GM18511 (cell line): ENCODE results near the gene WNT3.

ENCODE experiments used
- ATAC-seq: cut with Tn5 transposase; IDR thresholded peaks from one replicate; pipeline ENCODE4 v1.9.1; 2021; ENCODE audit warnings: mild to moderate bottlenecking, moderate library complexity; ENCODE audit not compliant: unreplicated experiment

The WNT3 gene

DNA sequence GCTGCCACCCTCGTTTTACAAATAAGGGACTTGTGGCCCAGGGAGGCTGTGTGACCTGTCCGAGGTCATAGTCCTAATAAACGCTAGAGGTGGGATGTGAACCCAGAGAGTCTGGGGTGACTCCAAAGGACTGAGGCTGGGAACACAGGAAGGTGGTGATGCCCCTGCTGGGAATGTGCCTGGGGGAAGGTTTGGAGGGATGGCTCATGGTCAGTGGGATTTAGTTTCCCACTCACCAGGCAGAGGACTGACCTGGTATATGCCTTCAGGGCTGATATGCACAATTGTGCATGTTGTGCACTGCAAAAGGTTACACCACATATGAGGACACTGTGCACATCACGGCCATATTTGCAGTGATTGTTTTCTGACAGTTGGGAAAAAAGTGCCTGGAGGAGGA is 19.0 kb upstream of the WNT3 start:
- no peak for ATAC-seq

DNA sequence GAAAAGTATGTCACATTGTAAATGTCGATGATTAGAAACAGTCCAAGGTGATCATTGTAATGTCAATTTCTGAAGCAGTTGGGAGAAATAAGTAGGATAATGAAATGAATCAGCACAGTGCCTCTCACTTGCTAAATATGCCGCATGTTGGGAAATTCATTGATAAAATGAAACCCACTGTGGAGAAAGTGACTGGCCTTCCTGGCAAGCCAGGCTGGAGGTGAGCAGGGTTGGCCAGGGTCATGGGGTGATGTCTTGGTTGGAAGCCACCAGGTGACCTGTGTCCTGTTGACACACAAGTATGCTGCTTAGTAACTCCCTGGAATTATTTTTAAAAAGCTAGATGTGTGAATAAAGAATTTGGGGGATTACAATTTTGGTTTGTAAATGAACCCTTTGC is 18.0 kb upstream of the WNT3 start:
- no peak for ATAC-seq

DNA sequence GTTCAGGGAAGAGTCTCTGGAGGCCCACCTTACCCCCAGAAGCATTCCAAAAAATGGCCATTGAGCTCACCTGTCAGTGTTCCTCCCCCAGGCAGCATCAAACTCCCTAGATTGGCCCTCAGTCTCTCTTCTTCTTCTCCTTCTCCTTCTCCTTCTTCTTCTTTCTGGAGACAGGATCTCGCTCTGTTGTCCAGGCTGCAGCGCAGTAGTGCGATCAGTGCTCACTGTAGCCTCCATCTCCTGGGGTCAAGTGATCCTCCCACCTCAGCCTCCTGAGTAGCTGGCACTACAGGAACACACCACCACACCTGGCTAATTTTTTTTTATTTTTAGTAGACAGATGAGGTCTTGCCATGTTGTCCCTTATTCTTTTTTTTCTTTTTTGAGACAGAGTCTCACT is 16.4 kb upstream of the WNT3 start:
- no peak for ATAC-seq

DNA sequence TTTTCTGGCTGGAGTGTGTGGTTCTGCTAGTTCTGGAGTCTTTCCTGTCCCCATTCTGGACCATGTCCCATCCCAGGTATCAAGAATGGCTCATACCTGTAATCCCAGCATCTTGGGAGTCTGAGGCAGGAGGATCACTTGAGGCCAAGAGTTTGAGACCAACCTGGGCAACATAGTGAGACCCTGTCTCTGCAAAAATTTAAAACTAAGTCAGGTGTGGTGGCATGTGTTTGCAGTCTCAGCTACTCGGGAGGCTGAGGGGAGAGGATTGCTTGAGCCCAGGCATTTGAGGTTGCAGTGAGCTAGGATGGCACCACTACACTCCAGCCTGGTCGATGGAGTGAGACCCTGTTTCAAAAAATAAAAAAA is 15.3 kb upstream of the WNT3 start:
- no peak for ATAC-seq

DNA sequence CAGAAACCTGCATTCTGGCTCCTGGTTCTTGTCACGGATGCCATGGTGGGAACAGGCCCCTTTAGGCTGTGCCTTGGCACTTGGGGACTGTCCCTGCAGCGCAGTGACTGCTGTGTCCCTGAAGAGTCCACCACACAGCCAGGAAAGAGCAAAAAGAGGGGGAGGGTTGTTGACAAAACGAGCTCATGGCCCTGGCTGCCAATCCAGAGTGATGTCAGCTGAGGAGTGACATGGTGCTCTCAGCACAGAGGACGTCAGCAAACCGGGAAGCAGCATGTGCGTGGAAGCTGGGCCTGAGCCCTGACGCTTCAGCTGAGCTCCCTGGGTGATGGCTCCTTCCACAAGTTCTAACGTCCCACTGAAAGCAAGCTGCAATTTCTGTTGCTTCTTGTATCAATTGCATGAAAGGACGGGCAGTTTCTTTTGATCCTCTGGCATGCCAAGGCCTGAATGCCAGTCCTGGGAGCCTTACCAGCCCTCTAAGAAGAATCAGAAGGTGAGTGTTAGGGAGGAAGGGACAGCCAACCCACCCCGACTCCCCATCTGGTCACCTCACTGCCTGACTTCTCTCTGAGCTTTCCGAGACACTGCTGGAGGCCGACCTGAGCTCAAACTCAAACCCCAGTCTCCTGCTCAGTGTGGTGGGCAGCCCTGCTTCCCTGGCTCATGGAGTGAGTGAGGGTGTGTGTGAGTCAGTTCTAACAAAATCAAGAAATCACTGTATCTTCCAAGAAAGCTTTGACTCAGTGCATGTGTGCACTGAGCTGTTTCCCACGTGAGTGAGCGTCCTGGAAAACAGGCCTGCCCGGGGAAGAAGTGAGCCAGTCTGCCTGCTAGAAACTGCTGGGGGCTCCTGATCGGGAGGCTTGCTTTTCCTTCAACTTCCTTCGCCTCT is 14.7 kb upstream of the WNT3 start:
- no peak for ATAC-seq

DNA sequence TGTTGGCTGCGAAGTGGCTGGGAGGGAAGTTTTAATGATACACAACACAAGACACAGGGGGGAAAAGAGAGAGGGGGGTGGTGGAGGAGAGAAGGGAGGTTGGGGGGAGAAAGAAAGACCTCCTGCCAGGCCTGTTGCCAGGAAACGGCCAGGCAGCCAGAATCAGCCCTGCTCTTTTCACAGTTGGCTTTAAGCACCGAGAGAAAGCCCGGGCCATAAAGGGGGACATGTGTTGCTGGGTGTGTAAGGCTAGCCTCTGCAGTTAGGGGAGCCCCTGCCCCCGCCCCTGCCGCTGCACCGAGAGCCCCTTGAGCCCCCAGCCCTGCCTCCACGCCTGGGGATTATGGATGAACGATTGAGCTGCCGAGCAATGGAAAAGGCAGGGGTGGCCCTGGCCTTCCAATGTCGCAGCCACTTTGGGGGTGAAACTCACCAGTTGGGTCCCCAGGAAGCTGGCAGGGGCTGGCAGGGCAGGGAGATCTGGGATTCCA is 13.9 kb upstream of the WNT3 start:
- no peak for ATAC-seq

DNA sequence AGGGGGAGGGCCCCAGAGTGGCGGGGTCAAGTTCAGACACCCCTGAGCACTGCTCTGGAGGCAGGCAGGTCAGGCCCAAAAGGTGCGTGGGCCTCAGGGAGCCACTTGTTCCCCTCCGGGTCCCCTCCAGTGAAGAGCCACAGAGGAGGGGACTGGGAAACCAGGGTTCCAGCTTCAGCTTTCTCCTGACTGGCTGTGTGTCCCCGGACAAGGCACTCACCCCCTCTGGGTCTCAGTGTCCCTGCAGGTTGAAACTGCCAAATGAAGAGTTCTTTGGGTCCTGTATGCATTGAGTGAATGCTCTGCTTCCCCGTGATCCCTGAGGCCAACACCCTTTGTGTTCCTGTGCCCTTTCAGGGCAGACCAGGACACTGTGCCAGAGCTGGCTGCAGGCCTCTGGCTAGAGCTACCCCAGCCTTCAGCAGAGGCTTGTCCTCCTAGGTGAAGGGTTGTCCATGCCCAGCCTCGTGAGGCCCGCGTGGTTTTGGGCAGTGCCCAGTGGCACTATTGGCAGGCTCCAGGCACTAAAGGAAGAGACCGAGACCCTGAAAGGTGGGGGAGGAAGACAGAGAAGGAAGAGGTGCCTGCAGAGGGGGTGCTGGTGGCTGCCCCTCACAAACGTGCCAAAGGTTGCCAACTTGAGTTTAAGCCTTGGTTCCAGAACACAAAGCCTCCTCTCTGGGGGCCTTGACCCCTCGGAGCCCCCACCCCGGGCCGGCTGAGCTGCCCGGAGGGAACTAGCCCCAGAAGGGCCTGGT is 13.3 kb upstream of the WNT3 start:
- ATAC-seq, result no peak

DNA sequence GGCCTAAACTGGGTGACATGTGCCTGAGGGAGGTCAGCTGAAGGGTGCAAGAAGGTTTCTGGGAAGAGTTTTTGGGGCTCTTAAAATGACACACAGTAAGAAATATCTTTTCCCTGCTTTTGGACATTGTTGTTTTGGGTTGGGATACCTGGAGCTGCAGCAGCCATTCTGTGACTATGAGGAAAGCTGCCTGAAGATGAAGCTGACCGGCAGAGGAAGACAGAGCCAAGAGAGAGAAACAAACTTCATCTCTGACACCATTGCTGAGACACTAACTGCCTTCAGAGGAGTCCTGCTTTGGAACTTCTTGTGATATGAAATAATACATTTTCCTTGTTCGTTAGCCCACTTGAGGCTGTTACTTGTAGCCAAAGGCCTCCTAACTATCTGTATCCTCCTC is 8.8 kb upstream of the WNT3 start:
- ATAC-seq, result no peak

DNA sequence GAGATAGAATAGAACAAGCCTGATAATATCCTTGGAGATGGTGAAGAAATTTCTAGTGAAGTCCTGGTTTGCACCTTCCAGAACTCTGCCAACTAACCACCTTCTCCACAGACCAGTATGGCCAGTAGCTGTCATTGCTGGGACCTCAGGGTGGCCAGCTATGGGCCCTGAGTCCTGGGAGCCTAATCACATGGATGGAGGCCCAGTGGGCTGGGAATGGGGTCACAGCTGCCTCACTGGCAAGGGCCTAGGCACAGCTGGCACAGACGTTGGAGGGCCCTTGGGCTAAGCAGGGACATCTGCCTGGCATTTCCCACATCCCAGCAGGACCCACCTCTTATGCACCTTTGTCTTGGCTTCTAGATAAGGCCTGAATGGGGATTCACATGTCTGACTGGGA is 7.6 kb upstream of the WNT3 start:
- no peak for ATAC-seq

DNA sequence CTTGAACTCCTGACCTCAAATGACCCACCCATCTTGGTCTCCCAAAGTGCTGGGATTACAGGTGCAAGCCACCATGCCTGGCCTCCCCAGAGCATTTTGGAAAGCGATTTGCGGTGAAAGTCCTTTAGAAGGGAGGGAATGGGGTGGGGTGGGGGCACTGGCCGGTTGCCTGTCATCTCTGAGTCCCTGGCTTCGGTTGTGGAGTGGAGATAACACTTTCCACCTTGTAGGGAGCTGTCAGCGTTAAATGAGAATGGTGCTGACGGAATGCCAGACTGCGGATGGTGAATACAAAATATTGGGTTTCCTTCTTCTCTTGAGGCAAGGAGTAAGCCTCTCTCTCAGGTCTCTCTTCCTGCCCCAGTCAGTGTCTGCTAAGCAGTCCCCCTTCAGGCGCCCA is 5.2 kb upstream of the WNT3 start:
- no peak for ATAC-seq

DNA sequence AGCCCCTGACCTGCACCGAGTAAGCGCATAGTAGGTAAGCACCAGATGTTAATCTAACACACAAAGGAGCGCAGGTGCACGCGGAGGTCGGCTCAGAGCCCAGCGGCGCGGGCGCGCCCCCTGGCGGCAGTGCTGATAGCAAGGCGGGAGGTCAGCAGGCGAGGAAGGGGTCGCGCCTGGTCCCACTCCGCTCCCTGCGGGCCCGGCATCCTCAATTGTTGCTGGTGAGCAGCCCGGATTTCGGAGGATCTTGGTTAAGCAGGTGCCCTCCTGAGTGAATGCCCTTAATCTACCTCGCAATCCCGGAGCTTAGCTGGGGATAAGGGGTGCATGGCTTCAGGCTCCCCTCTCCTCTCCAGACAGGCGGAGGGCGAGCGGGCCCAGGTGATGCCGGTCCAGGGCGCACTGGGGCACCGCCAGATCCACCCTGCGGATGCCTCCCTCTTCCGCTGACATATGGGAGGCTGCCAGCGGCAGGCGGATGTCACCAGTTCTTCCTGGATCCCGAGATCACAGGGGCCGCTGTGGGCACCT is 4.0 kb upstream of the WNT3 start:
- ATAC-seq, result no peak

DNA sequence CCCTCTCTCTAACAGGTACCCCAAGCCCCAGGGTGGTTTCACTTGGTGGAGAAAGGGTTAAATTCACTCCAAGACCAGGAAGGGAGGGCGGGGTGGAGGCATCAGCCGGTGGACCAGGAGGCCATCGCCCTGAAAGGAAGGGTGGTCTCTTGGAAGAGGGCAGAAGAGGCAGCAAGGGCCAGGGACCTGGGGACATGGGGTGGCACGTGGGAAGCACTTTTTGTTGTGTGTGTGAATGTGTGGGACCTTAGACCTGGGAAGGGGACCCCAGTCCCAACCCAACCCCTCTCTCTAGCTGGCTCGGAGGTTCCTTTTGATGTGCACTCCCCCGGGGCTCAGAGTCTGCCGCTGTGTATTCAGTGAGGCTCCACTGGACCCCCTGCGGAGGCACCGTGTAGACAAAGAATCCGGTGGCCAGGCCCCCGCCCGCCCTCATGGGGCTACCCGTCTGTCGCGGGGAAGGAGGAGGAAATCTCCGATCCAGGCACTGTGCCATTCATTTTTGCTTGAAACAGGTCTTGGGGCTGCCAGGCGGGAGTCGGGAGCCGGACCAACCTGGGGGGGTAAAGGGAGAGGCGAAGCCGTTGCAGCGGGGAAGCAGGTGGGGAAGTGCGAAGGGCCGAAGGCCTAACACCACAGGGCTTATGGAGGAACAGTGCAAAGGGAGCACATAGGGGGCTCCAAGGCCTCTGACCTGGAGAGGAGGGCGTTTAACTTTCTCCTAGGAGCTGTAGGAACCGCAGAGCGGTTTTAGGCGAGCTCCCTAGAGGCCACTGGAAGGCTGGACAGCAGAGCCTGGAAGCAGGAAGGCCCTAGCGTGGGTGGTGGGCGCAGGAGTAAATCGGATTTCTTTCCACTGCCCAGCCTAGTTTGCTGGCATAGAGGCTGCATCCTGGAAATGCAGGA is 3.2 kb upstream of the WNT3 start:
- no peak for ATAC-seq

DNA sequence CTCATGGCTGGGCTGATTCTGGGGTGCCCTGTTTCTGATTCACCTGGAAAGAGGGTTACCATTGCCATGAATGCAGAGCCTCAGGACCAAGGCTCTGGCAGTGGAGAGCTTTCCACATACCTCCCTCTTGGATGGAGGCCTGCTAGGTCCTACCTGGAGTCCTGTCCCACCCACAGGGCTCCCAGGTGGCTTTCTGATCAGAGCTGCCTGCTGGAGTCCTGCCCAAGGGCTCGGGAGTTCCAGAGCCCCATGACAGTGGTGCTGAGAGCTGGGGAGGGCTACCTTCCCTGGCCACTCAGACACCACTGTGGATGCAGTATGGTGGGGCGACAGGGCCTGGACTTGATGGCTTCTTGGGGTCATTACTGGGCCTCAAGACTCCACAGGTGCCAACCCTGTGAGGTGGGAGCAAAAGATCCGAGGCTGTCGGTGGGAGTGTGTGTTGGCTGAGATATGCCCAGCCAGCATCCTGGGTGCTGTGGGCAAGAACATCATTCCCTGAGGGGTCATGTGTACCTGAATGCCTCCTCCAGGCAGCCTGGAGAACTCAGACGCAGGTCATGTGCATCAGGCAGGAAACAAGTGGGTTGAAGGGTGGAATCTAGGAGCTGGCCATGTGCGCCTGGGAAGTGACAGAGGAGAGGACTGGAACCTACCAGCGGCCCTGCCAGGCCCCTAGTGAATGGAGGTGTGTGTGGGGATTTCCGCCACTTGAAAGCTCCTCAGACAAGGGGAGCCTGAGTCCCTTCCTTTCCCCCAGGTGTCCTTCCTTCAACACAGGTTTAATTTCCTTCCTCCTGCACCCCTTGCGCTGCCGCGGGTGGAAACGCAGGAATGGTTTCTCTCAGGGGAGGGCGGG is 2.3 kb upstream of the WNT3 start:
- ATAC-seq, result no peak

DNA sequence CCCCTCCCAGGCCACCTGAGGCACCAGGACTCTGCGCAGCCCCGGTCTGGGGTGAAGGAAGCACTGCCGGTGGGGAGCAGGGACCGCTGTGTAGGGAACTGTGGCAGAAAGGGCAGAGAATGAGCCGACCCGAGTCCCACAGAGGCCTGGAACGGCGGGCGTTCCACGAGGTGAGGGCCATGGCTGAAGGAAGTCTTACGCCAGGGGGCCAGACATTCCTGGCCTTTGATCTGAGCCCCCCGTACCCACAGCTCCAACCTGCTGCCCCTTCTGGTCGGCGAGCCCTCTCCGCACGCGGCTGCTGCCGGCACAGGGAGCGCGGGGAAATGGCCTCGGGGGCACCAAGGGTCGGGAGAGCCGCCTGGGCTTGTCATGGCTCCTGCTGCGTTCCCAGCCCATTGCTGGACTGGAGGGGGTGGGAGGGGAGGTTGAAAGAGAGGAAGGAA is 1.4 kb upstream of the WNT3 start:
- no peak for ATAC-seq

DNA sequence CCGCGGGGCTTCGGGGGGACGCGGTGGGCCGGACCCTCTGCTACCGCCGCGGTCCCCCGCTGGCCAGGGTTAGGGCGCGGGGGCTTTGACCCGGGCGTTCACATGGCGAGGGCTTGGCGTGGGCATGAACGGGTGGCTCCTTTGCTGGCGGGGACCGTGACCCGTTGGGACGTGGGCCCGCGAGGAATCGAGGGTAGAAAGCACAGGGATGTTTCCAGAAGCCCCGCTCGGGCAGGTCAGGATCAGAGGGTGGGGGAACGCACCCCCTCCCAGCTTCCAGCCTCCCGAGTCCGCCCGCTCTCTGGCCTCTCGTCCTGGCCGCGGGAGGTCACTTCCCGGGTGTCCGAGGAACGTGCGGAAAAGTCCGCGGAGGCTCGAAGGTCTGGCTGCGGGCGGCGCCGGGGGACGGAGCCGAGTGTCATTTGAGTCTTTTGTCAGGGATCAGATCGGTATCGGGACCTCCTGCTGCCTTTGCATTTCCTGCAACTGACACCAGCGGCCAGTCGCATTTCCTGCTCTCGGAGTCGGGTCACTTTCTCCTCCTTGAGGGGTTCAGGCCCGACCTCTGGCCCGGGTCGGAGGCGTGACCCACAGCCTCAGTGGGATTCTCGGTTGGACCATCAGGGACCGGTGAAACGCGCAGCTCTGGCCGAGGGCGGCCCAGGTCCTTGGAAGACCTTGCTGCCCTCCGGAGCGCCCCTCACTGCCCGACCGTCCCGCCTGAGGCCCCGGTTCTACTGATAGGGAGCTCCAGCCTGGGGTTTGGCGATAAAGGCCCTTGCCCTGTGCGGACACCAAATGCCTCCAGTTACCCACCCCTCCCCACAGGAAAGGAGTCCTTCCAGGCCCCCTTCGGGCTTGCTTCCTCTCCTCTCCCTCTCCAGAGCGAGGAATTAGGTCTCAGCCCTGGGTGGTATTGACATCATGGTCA is 702 bp upstream of the WNT3 start:
- no peak for ATAC-seq

DNA sequence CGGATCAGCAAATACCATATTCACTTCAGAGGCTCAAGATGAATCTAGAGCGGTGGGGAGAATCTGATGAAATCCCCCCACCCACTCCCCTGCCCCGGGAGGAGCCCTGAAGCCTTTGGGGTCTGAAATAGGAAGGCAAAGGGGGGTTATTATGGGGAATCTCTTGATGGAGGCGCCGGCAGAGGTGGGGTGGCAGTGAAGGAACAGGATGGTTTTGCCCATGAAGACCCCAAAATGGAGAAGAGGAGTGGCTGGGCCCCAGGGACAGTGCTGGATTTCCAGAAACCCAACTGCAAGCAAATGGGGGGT is 637 bp downstream of the WNT3 start:
- no peak for ATAC-seq

DNA sequence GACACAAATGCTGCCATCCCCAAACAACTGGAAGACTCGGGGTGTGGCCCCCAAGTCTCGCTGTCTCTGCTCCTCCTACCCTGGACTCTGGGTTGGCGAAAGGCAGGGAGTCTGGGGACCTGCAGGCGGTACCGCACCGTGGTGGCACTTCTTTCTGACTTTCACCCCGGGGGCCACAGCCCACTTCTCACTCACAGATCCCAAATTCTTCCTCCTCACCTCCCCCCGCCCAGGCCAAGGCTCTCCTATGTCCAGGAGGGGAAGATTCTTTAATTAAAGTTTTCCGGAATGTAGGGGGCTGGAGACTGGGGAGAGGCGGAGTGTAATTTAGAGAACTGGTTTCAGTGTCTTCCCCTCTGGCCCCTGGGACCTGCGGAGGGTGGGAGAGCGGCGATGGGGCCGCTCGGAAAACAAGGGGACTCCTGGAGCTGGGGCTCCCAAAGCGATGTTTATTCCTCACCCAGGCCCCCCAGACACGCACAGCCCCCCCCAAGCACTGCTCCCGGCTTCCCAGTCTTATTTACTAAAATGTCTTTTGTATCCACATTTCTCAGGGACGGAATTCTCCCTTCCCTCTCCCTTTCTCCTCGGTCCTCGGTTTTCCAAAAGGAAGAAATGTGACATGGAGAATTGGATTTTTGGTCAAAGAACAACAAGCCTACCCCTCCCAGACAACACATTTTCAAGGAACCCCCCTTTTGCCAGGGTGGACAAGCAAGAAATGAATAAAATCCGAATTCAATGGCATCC is 1.2 kb downstream of the WNT3 start:
- no peak for ATAC-seq
